Astrocyte (in vitro differentiated cells and primary cell): ENCODE measurements around the gene BFSP2.

Experiments used
- CTCF ChIP-seq: IDR thresholded peaks from 2 replicates; pipeline ENCODE4 v1.5.1; 2011; ENCODE audit warnings: low read depth, mild to moderate bottlenecking, inconsistent platforms, low read length, moderate library complexity; ENCODE audit not compliant: insufficient read depth
- EZH2 ChIP-seq: IDR thresholded peaks from 2 replicates; pipeline ENCODE4 v1.6.1; 2012; ENCODE audit warnings: mild to moderate bottlenecking, low read length, inconsistent platforms; ENCODE audit not compliant: insufficient read depth

GRCh38 chr3:133472242-133472641 is 72.4 kb downstream of the BFSP2 start:
- TF ChIP-seq CTCF = no peak
- TF ChIP-seq EZH2 = no peak
